ENCODE results near the gene ZNF362. TPM values are rescaled to one million over a fixed set of nuclear protein-coding genes. Genes with fewer than 3 reads are reported as not detected.

Gene ZNF362
- total and polyA plus RNA-seq, 2 of the 13 experiments (the other 11 are each of a cell fraction or from before 2014, with no cell fraction given), result 8.3 to 14.2 TPM

DNA sequence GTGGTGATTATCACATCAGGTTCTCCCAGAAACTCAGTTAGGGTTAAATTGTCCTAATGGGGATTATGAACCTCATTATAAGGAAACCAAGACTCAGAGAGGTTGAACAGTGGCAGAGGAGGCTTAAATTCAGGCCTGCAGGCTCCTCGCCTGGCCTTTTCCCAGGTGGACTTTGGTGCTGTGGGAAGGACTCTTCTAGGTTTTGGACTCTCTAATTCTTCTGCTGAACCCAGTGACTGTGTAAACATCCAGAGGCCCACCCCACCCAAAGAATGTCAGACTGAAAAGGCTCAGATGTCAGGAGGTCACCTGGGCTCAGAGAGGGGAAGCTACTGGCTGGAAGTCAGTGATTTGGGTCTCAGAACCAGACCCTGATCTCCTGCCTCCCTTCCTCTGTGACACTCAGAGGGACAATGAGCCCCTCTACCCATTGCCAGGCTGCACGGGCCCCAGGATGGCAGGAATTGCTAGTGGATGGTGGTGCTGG, 2.5 kb downstream of the ZNF362 start (continued):
- TF ChIP-seq HDAC1 (CRISPR knock-in tag; IDR thresholded peaks at IDR 0.05) (peak; percentile 63; the same call in 1 of the 2 replicates), BHLHE40 (IDR thresholded peaks at IDR 0.05; ENCODE audit: low read length) (no peak), TBX2 (CRISPR knock-in tag; IDR thresholded peaks at IDR 0.05; ENCODE audit: borderline replicate concordance) (peak; percentile 60; the same call in 1 of the 2 replicates), POGZ (CRISPR knock-in tag; IDR thresholded peaks at IDR 0.05) (no peak; the same call in 1 of the 2 replicates), ZNF614 (CRISPR knock-in tag; IDR thresholded peaks at IDR 0.05; ENCODE audit: borderline replicate concordance) (no peak), TCF7 (IDR thresholded peaks at IDR 0.05; ENCODE audit: low read depth) (no peak), ZNF790 (CRISPR knock-in tag; IDR thresholded peaks at IDR 0.05; ENCODE audit: borderline replicate concordance) (no peak), POLR2AphosphoS5 (IDR thresholded peaks at IDR 0.05; ENCODE audit: low read depth, low read length) (peak; percentile 83), POLR2AphosphoS2 (IDR thresholded peaks at IDR 0.05; ENCODE audit: low read depth, low read length) (no peak), ZSCAN25 (CRISPR knock-in tag; IDR thresholded peaks at IDR 0.05) (peak; percentile 85), ZNF572 (CRISPR knock-in tag; IDR thresholded peaks at IDR 0.05) (no peak), ETV5 (CRISPR knock-in tag; IDR thresholded peaks at IDR 0.05; ENCODE audit: borderline replicate concordance) (no peak; the same call in 1 of the 2 replicates), ZNF160 (CRISPR knock-in tag; IDR thresholded peaks at IDR 0.05) (0 out of 2 replicates have a peak, but pooled peaks have one; percentile 26), GLI4 (CRISPR knock-in tag; IDR thresholded peaks at IDR 0.05; ENCODE audit: borderline replicate concordance) (no peak), ZNF484 (CRISPR knock-in tag; IDR thresholded peaks at IDR 0.05; ENCODE audit: borderline replicate concordance, low read depth) (no peak), ZNF251 (CRISPR knock-in tag; IDR thresholded peaks at IDR 0.05) (no peak), MED13 (CRISPR knock-in tag; IDR thresholded peaks at IDR 0.05) (no peak), STAT5B (CRISPR knock-in tag; IDR thresholded peaks at IDR 0.05) (no peak)
- TF ChIP-seq, protein P1, sequence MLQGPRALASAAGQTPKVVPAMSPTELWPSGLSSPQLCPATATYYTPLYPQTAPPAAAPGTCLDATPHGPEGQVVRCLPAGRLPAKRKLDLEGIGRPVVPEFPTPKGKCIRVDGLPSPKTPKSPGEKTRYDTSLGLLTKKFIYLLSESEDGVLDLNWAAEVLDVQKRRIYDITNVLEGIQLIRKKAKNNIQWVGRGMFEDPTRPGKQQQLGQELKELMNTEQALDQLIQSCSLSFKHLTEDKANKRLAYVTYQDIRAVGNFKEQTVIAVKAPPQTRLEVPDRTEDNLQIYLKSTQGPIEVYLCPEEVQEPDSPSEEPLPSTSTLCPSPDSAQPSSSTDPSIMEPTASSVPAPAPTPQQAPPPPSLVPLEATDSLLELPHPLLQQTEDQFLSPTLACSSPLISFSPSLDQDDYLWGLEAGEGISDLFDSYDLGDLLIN (CRISPR knock-in tag; IDR thresholded peaks at IDR 0.05; ENCODE audit: borderline replicate concordance), result no peak
- TF ChIP-seq, protein P2, sequence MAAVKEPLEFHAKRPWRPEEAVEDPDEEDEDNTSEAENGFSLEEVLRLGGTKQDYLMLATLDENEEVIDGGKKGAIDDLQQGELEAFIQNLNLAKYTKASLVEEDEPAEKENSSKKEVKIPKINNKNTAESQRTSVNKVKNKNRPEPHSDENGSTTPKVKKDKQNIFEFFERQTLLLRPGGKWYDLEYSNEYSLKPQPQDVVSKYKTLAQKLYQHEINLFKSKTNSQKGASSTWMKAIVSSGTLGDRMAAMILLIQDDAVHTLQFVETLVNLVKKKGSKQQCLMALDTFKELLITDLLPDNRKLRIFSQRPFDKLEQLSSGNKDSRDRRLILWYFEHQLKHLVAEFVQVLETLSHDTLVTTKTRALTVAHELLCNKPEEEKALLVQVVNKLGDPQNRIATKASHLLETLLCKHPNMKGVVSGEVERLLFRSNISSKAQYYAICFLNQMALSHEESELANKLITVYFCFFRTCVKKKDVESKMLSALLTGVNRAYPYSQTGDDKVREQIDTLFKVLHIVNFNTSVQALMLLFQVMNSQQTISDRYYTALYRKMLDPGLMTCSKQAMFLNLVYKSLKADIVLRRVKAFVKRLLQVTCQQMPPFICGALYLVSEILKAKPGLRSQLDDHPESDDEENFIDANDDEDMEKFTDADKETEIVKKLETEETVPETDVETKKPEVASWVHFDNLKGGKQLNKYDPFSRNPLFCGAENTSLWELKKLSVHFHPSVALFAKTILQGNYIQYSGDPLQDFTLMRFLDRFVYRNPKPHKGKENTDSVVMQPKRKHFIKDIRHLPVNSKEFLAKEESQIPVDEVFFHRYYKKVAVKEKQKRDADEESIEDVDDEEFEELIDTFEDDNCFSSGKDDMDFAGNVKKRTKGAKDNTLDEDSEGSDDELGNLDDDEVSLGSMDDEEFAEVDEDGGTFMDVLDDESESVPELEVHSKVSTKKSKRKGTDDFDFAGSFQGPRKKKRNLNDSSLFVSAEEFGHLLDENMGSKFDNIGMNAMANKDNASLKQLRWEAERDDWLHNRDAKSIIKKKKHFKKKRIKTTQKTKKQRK (IDR thresholded peaks at IDR 0.05; ENCODE audit: low read length), result no peak
- TF ChIP-seq, protein P3, sequence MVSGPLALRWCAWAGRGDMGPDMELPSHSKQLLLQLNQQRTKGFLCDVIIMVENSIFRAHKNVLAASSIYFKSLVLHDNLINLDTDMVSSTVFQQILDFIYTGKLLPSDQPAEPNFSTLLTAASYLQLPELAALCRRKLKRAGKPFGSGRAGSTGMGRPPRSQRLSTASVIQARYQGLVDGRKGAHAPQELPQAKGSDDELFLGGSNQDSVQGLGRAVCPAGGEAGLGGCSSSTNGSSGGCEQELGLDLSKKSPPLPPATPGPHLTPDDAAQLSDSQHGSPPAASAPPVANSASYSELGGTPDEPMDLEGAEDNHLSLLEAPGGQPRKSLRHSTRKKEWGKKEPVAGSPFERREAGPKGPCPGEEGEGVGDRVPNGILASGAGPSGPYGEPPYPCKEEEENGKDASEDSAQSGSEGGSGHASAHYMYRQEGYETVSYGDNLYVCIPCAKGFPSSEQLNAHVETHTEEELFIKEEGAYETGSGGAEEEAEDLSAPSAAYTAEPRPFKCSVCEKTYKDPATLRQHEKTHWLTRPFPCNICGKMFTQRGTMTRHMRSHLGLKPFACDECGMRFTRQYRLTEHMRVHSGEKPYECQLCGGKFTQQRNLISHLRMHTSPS (CRISPR knock-in tag; IDR thresholded peaks at IDR 0.05; ENCODE audit: low read depth), result no peak
- TF ChIP-seq, protein P4, sequence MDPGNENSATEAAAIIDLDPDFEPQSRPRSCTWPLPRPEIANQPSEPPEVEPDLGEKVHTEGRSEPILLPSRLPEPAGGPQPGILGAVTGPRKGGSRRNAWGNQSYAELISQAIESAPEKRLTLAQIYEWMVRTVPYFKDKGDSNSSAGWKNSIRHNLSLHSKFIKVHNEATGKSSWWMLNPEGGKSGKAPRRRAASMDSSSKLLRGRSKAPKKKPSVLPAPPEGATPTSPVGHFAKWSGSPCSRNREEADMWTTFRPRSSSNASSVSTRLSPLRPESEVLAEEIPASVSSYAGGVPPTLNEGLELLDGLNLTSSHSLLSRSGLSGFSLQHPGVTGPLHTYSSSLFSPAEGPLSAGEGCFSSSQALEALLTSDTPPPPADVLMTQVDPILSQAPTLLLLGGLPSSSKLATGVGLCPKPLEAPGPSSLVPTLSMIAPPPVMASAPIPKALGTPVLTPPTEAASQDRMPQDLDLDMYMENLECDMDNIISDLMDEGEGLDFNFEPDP (CRISPR knock-in tag; conservative IDR thresholded peaks at IDR 0.05), result no peak

Data from HepG2 (cell line).